Measurements from ENCODE around the gene MGAT3. TPM values are rescaled to one million over a fixed set of nuclear protein-coding genes. Genes with fewer than 3 reads are reported as not detected.

MGAT3 gene
- total RNA-seq (1 to 10 TPM; 1.0 to 6.9 (median 2.3) TPM), polyA plus RNA-seq (1 to 10 TPM in 2 of 3 donors, under 1 TPM in 1; 0.42 to 1.4 (median 1.2) TPM)
- long read RNA-seq, donor 1, result 0 reads
- long read RNA-seq, donor 2, result 0 reads
- long read RNA-seq, donor 3, result 0 reads
- long read RNA-seq, donor 4, result 0 reads
- long read RNA-seq, donor 5, full-length matches to known transcripts, result 1 of 1 reads
- long read RNA-seq, donor 5, partial matches to known transcripts, result 0 of 1 reads
- long read RNA-seq, donor 5, other reads (novel, unspliced or antisense), result 0 of 1 reads
- long read RNA-seq, donor 6, result 0 reads
- long read RNA-seq, donor 7, result 0 reads
- long read RNA-seq, donor 8, result 0 reads
- long read RNA-seq, donor 9, result 0 reads
- long read RNA-seq, donor 10, full-length matches to known transcripts, result 1 of 1 reads
- long read RNA-seq, donor 10, partial matches to known transcripts, result 0 of 1 reads
- long read RNA-seq, donor 10, other reads (novel, unspliced or antisense), result 0 of 1 reads

- Histone ChIP-seq H3K27me3 (peaks cover 26% of the 10 kb centered on the region), H3K27ac (peak within 1 kb of the TSS in 1 of 5 donors; percentile 55), H3K9me3 (replicated peaks in 1 of 3) (no peaks in the 10 kb centered on the region), H3K4me3 (peak within 1 kb of the TSS in 1 of 4 donors; percentile 66), H3K36me3 (replicated peaks in 1 of 2) (no peaks in the 10 kb centered on the region), H3K4me1 (replicated peaks in 1 of 2) (no peaks in the 10 kb centered on the region)
- 37 to 44% (median 40%) methylated on average over 5 to 66 of the region's 80 CpGs; no CpG with 5 or more reads in 1 of the 4 donors for WGBS, 4 donors
- intact Hi-C loops (cut with DNase I), result no loop called here
- TF ChIP-seq POLR2A (IDR thresholded peaks at IDR 0.05), result no peak
- TF ChIP-seq CTCF (IDR thresholded peaks at IDR 0.05), result no peak
- DNase-seq, result no peak
Observed at GRCh38 chr22:39456522-39457197, at the start of gene MGAT3. MGAT3 (plus strand) TSS chr22:39457012; CDS start chr22:39487348, 30,336 bp downstream.

GRCh38 chr22:39408173-39408572 lies 48.6 kb upstream of the MGAT3 start:
- H3K4me1 ChIP-seq (replicated peaks in 1 of 2), result peaks cover 0 to 9% of the 10 kb centered on the region in 2 donors
- no peaks in the 10 kb centered on the region for H3K9me3 ChIP-seq (replicated peaks in 1 of 3)
- TF ChIP-seq POLR2A (IDR thresholded peaks at IDR 0.05) (no peak), CTCF (IDR thresholded peaks at IDR 0.05) (no peak)
- H3K27me3 ChIP-seq, result no peaks in the 10 kb centered on the region
- intact Hi-C loops (cut with DNase I), result loop anchor here in 1 of 2 donors (10.0 kb wide), 1 partner anchor 87 kb away; no protein-coding TSS in a partner anchor
- no peak overlapping the region for H3K27ac ChIP-seq
- no peaks in the 10 kb centered on the region for H3K36me3 ChIP-seq (replicated peaks in 1 of 2)
- DNase-seq, result no peak
- no peak overlapping the region for H3K4me3 ChIP-seq
- WGBS, 4 donors, result 84 to 93% (median 85%) methylated on average over 11 of the region's 11 CpGs

- WGBS, 4 donors, result 45 to 83% (median 72%) methylated on average over 1 of the region's 1 CpG
- no peak overlapping the region for H3K27ac ChIP-seq
- H3K36me3 ChIP-seq (replicated peaks in 1 of 2), result no peaks in the 10 kb centered on the region
- no peaks in the 10 kb centered on the region for H3K27me3 ChIP-seq
- DNase-seq, result no peak
- no peak overlapping the region for H3K4me3 ChIP-seq
- no peaks in the 10 kb centered on the region for H3K9me3 ChIP-seq (replicated peaks in 1 of 3)
- TF ChIP-seq POLR2A (IDR thresholded peaks at IDR 0.05), result no peak
- TF ChIP-seq CTCF (IDR thresholded peaks at IDR 0.05), result no peak
- intact Hi-C loops (cut with DNase I), result loop anchor here in 1 of 2 donors (10.0 kb wide), 1 partner anchor 86 kb away; no protein-coding TSS in a partner anchor
- H3K4me1 ChIP-seq (replicated peaks in 1 of 2), result peaks cover 0 to 9% of the 10 kb centered on the region in 2 donors
Observed at GRCh38 chr22:39408807-39409206, 48.0 kb upstream of the MGAT3 start.

- no peak overlapping the region for H3K4me3 ChIP-seq
- no peak overlapping the region for H3K27ac ChIP-seq
- intact Hi-C loops (cut with DNase I), result loop anchor here in 1 of 2 donors (10.0 kb wide), 1 partner anchor 85 kb away; no protein-coding TSS in a partner anchor
- H3K4me1 ChIP-seq (replicated peaks in 1 of 2), result peaks cover 0 to 13% of the 10 kb centered on the region in 2 donors
- no peak for TF ChIP-seq POLR2A (IDR thresholded peaks at IDR 0.05)
- TF ChIP-seq CTCF (IDR thresholded peaks at IDR 0.05), result no peak
- H3K27me3 ChIP-seq, result no peaks in the 10 kb centered on the region
- no peaks in the 10 kb centered on the region for H3K36me3 ChIP-seq (replicated peaks in 1 of 2)
- no peaks in the 10 kb centered on the region for H3K9me3 ChIP-seq (replicated peaks in 1 of 3)
- 86 to 90% (median 89%) methylated on average over 11 of the region's 11 CpGs for WGBS, 4 donors
- DNase-seq, result no peak
Observed at GRCh38 chr22:39409516-39410029, 47.2 kb upstream of the MGAT3 start.

All from adrenal gland (tissue), 19 donors.